ENCODE data around the gene SMYD3. TPM values are rescaled to one million over a fixed set of nuclear protein-coding genes. Genes with fewer than 3 reads are reported as not detected.

SMYD3 gene
- total and polyA plus RNA-seq, 2 of the 13 experiments (the other 11 are each of a cell fraction or from before 2014, with no cell fraction given) = 27.7 to 35.8 TPM

GRCh38 chr1:246479061-246479460 lies 28.0 kb downstream of the SMYD3 start (continued):
- TF ChIP-seq USF2 (IDR thresholded peaks at IDR 0.05; ENCODE audit: low read depth, low read length) (no peak), USF2 (CRISPR knock-in tag; IDR thresholded peaks at IDR 0.05; ENCODE audit: borderline replicate concordance) (no peak), MAF1 (CRISPR knock-in tag; IDR thresholded peaks at IDR 0.05; ENCODE audit: borderline replicate concordance) (no peak), TRIM24 (CRISPR knock-in tag; IDR thresholded peaks at IDR 0.05) (no peak), JARID2 (CRISPR knock-in tag; IDR thresholded peaks at IDR 0.05; ENCODE audit: insufficient replicate concordance) (no peak), ZNF607 (CRISPR knock-in tag; IDR thresholded peaks at IDR 0.05; ENCODE audit: borderline replicate concordance) (no peak), TEAD2 (CRISPR knock-in tag; IDR thresholded peaks at IDR 0.05) (no peak)

- ChIA-PET CTCF (ENCODE audit: low intra/inter-chr PET ratio, low total read pairs) (no interaction called here), POLR2A (no interaction called here)
- intact Hi-C loops (cut with micrococcal nuclease; ENCODE audit: unreplicated experiment) (no loop called here), in situ Hi-C loops (cut with HindIII; ENCODE audit: extremely low pct_ligation_motif_present, low pct_unique_long_range_greater_than_20kb) (loop anchor here (25.0 kb wide), 1 partner anchor 1315 kb away; the partner anchor contains the start of gene KIF26B)
- Histone ChIP-seq H3K36me3 (replicated peaks in 1 of 2; ENCODE audit: control insufficient read depth in 1 of 2, insufficient read depth in 2 of 2, low read length in 2 of 2) (no peaks in the 10 kb centered on the region), H3K79me2 (ENCODE audit: insufficient read depth, low read length) (peaks cover 4% of the 10 kb centered on the region), H3K9ac (ENCODE audit: insufficient read depth, low read depth, low read length) (no peak overlapping the region), H2AFZ (ENCODE audit: low read length) (no peak overlapping the region), H3K4me2 (ENCODE audit: low read depth, low read length) (no peak overlapping the region), H4K20me1 (ENCODE audit: insufficient read depth, low read length) (no peaks in the 10 kb centered on the region), H3K27me3 (ENCODE audit: control insufficient read depth in 1 of 2, insufficient read depth in 2 of 2, low read length in 2 of 2) (no peaks in the 10 kb centered on the region), H3K4me3 (replicated peaks in 1 of 3; ENCODE audit: insufficient read depth in 1 of 3, low read depth in 2 of 3, low read length in 3 of 3) (no peak overlapping the region), H3K9me3 (ENCODE audit: low read length) (no peaks in the 10 kb centered on the region), H3K4me1 (ENCODE audit: insufficient read depth, low read length) (no peaks in the 10 kb centered on the region), H3K27ac (ENCODE audit: extremely low read length, insufficient read depth, low read length) (no peak overlapping the region)
- FAIRE-seq (no peak), ATAC-seq (no peak), DNase-seq (ENCODE audit: low spot score) (no peak)
- BruUV-seq (replicated peaks) = no TSS peak
- WGBS (ENCODE audit: low lambda C conversion rate) = 100% methylated on average over 2 of the region's 2 CpGs
- TF ChIP-seq ARNTL (CRISPR knock-in tag; IDR thresholded peaks at IDR 0.05) = no peak
- TF ChIP-seq CBFB (CRISPR knock-in tag; IDR thresholded peaks at IDR 0.05) = no peak
- TF ChIP-seq ZNF12 (CRISPR knock-in tag; IDR thresholded peaks at IDR 0.05) = no peak
- no peak for TF ChIP-seq TERF1 (CRISPR knock-in tag; IDR thresholded peaks at IDR 0.05)
- TF ChIP-seq ZSCAN21 (CRISPR knock-in tag; IDR thresholded peaks at IDR 0.05; ENCODE audit: borderline replicate concordance) = no peak
- TF ChIP-seq HOXA9 (CRISPR knock-in tag; IDR thresholded peaks at IDR 0.05; ENCODE audit: borderline replicate concordance) = no peak
- no peak for TF ChIP-seq NFIB (CRISPR knock-in tag; IDR thresholded peaks at IDR 0.05; ENCODE audit: borderline replicate concordance)
- TF ChIP-seq ZNF564 (CRISPR knock-in tag; IDR thresholded peaks at IDR 0.05) = no peak
- no peak for TF ChIP-seq BCLAF1 (IDR thresholded peaks at IDR 0.05)
- TF ChIP-seq GLI4 (CRISPR knock-in tag; IDR thresholded peaks at IDR 0.05; ENCODE audit: borderline replicate concordance) = no peak
- TF ChIP-seq ZNF24 (IDR thresholded peaks at IDR 0.05) = no peak
Measured at GRCh38 chr1:246477634-246478033, 29.4 kb downstream of the SMYD3 start.
